Tracheal epithelial cell (primary cell): ENCODE data around the gene B3GALNT2. TPM values are rescaled to one million over a fixed set of nuclear protein-coding genes. Genes with fewer than 3 reads are reported as not detected.

Experiments
- total RNA-seq: library from RNA; depleted of rRNA; stranded (reverse); fragments of >200 nt; gene quantifications from 2 replicates; pipeline ENCODE4 v1.2.1, GENCODE V29; 2014

Gene B3GALNT2
- 51.4 and 70.6 TPM in 2 replicates for total RNA-seq

GRCh38 chr1:235504122-235504493 is at the start of gene B3GALNT2:
Gene B3GALNT2, minus strand, starts transcription at chr1:235504452. Its CDS starts 200 bp downstream, at chr1:235504252.

Other genes with a start within 250 kb of the B3GALNT2 start
- 14.9 and 18.8 TPM in 2 replicates for gene ARID4B, start 176.3 kb downstream of the B3GALNT2 start, total RNA-seq
- 19.8 and 33.2 TPM in 2 replicates for gene GGPS1, start 175.9 kb downstream of the B3GALNT2 start, total RNA-seq
- 17.9 and 26.3 TPM in 2 replicates for gene TBCE, start 137.0 kb downstream of the B3GALNT2 start, total RNA-seq
- under 0.01 TPM in 1 of 2 replicates, not detected in the other for gene GNG4, start 145.3 kb upstream of the B3GALNT2 start, total RNA-seq